H9 (cell line): ENCODE measurements around the gene CST6. TPM values are rescaled to one million over a fixed set of nuclear protein-coding genes. Genes with fewer than 3 reads are reported as not detected.

Experiments
- DNase-seq: peaks from one replicate; pipeline ENCODE4 v3.0.0-alpha.2; 2017
- H2AFZ ChIP-seq: one replicate; pipeline ENCODE4 v1.6.1; 2013; ENCODE audit warnings: mild to moderate bottlenecking, low read length, control low read depth, moderate library complexity
- H2AK5ac ChIP-seq: 2 replicates; pipeline ENCODE4 v1.6.1; 2013; ENCODE audit warnings: low read length, control low read depth, mixed read lengths; ENCODE audit not compliant: insufficient read length
- H2BK120ac ChIP-seq: one replicate; pipeline ENCODE4 v1.6.1; 2013; ENCODE audit warnings: low read depth, mild to moderate bottlenecking, low read length, control low read depth, inconsistent platforms; ENCODE audit not compliant: poor library complexity, severe bottlenecking
- H2BK12ac ChIP-seq: 2 replicates; pipeline ENCODE4 v1.6.1; 2013; ENCODE audit warnings: low read length, control low read depth, mixed read lengths, low read depth; ENCODE audit not compliant: insufficient read length
- H2BK15ac ChIP-seq: 2 replicates; pipeline ENCODE4 v1.6.1; 2013; ENCODE audit warnings: low read depth, low read length, control low read depth
- H2BK20ac ChIP-seq: one replicate; pipeline ENCODE4 v1.6.1; 2013; ENCODE audit warnings: low read depth, mild to moderate bottlenecking, low read length, control low read depth, inconsistent platforms; ENCODE audit not compliant: poor library complexity, severe bottlenecking
- H2BK5ac ChIP-seq: 2 replicates; pipeline ENCODE4 v1.6.1; 2013; ENCODE audit warnings: low read length, control low read depth, mixed read lengths; ENCODE audit not compliant: insufficient read length
- H3K14ac ChIP-seq: 2 replicates; pipeline ENCODE4 v1.6.1; 2013; ENCODE audit warnings: low read length, control low read depth; ENCODE audit not compliant: insufficient read depth
- H3K18ac ChIP-seq: 2 replicates; pipeline ENCODE4 v1.6.1; 2013; ENCODE audit warnings: low read depth, mild to moderate bottlenecking, mixed read lengths, low read length, control low read depth; ENCODE audit not compliant: insufficient read length
- H3K23ac ChIP-seq: 2 replicates; pipeline ENCODE4 v1.6.1; 2013; ENCODE audit warnings: low read length, control low read depth, mixed read lengths, low read depth; ENCODE audit not compliant: insufficient read length
- H3K23me2 ChIP-seq: 2 replicates; pipeline ENCODE4 v1.6.1; 2013; ENCODE audit warnings: low read depth, mild to moderate bottlenecking, mixed read lengths, low read length, control low read depth; ENCODE audit not compliant: insufficient read length, poor library complexity, severe bottlenecking
- H3K27ac ChIP-seq: 2 replicates; pipeline ENCODE4 v1.5.1; 2013; ENCODE audit warnings: low read length, control low read depth, mixed read lengths, low read depth; ENCODE audit not compliant: insufficient read length
- H3K27me3 ChIP-seq: 2 replicates; pipeline ENCODE4 v1.6.1; 2013; ENCODE audit warnings: low read length, control low read depth, inconsistent platforms; ENCODE audit not compliant: insufficient read depth
- H3K4ac ChIP-seq: 2 replicates; pipeline ENCODE4 v1.6.1; 2013; ENCODE audit warnings: low read depth, mild to moderate bottlenecking, control low read depth, inconsistent platforms, low read length, moderate library complexity
- H3K4me1 ChIP-seq: 2 replicates; pipeline ENCODE4 v1.6.1; 2013; ENCODE audit warnings: low read length, control low read depth, inconsistent platforms; ENCODE audit not compliant: insufficient read depth
- H3K4me2 ChIP-seq: 2 replicates; pipeline ENCODE4 v1.6.1; 2013; ENCODE audit warnings: low read length, control low read depth, mixed read lengths; ENCODE audit not compliant: insufficient read length, insufficient read depth
- H3K56ac ChIP-seq: 2 replicates; pipeline ENCODE4 v1.6.1; 2013; ENCODE audit warnings: low read depth, mild to moderate bottlenecking, mixed read lengths, low read length, control low read depth; ENCODE audit not compliant: insufficient read length
- H3K79me1 ChIP-seq: 2 replicates; pipeline ENCODE4 v1.6.1; 2013; ENCODE audit warnings: low read depth, mild to moderate bottlenecking, moderate library complexity, low read length, control low read depth, inconsistent platforms; ENCODE audit not compliant: insufficient read depth, poor library complexity, severe bottlenecking
- H3K79me2 ChIP-seq: 2 replicates; pipeline ENCODE4 v1.6.1; 2013; ENCODE audit warnings: low read length, control low read depth, inconsistent platforms; ENCODE audit not compliant: insufficient read depth
- H3K9ac ChIP-seq: 2 replicates; pipeline ENCODE4 v1.6.1; 2013; ENCODE audit warnings: low read length, control low read depth, mixed read lengths; ENCODE audit not compliant: insufficient read length; ENCODE audit errors: extremely low read depth
- H3K9me3 ChIP-seq: one replicate; pipeline ENCODE4 v1.6.1; 2013; ENCODE audit warnings: low read depth, low read length, inconsistent platforms; ENCODE audit not compliant: control insufficient read depth
- H3T11ph ChIP-seq: one replicate; pipeline ENCODE4 v1.6.1; 2013; ENCODE audit warnings: mild to moderate bottlenecking, low read length, control low read depth, inconsistent platforms
- H4K20me1 ChIP-seq: one replicate; pipeline ENCODE4 v1.6.1; 2013; ENCODE audit not compliant: control insufficient read depth, insufficient read length, insufficient read depth
- H4K5ac ChIP-seq: 2 replicates; pipeline ENCODE4 v1.6.1; 2013; ENCODE audit warnings: low read depth, mild to moderate bottlenecking, mixed read lengths, low read length, control low read depth; ENCODE audit not compliant: insufficient read length
- H4K8ac ChIP-seq: replicated peaks from 2 replicates; pipeline ENCODE4 v1.6.1; 2013; ENCODE audit warnings: low read length, control low read depth, mixed read lengths, low read depth; ENCODE audit not compliant: insufficient read length
- H4K91ac ChIP-seq: 2 replicates; pipeline ENCODE4 v1.6.1; 2013; ENCODE audit warnings: low read depth, mild to moderate bottlenecking, moderate library complexity, mixed read lengths, low read length, control low read depth; ENCODE audit not compliant: insufficient read length
- H3K27ac Mint-ChIP-seq, 3 experiments: 2 replicates in 2 of 3; 3 replicates in 1 of 3; pipeline ENCODE4 v1.8.0; 2020 to 2021; ENCODE audit warnings: mixed read lengths in 3 of 3, mild to moderate bottlenecking in 1 of 3, moderate library complexity in 1 of 3
- H3K27me3 Mint-ChIP-seq: 2 replicates; pipeline ENCODE4 v1.8.0; 2021; ENCODE audit warnings: low read depth, mild to moderate bottlenecking, moderate library complexity, mixed read lengths
- H3K36me3 Mint-ChIP-seq, 3 experiments: 2 replicates in 2 of 3; 3 replicates in 1 of 3; pipeline ENCODE4 v1.8.0; 2020 to 2021; ENCODE audit warnings: low read depth in 3 of 3, mixed read lengths in 3 of 3; ENCODE audit not compliant: insufficient read depth in 1 of 3
- H3K4me1 Mint-ChIP-seq, 2 experiments: 2 replicates each; pipeline ENCODE4 v1.8.0; 2020; ENCODE audit warnings: mixed read lengths in 2 of 2
- H3K4me3 Mint-ChIP-seq, 2 experiments: 2 replicates in 1 of 2; 3 replicates in 1 of 2; pipeline ENCODE4 v1.8.0; 2020 to 2021; ENCODE audit warnings: mild to moderate bottlenecking in 2 of 2, mixed read lengths in 2 of 2, moderate library complexity in 1 of 2
- H3K9me3 Mint-ChIP-seq, 2 experiments: 2 replicates in 1 of 2; 3 replicates in 1 of 2; pipeline ENCODE4 v1.8.0; 2020; ENCODE audit warnings: mild to moderate bottlenecking in 2 of 2, mixed read lengths in 2 of 2, moderate library complexity in 1 of 2
- WGBS: extraction: QIAGEN DNeasy Blood & Tissue Kit; methylation state at CpG from one replicate; pipeline ENCODE4 v1.1.7; 2013; ENCODE audit warnings: missing lambda C conversion rate, low lambda C conversion rate, mixed read lengths; ENCODE audit not compliant: insufficient read length; ENCODE audit errors: extremely low coverage; 5-methylcytosine and 5-hydroxymethylcytosine counted together
- total RNA-seq: library from RNA; stranded (reverse); gene quantifications from 2 replicates; pipeline ENCODE4 v1.2.1, GENCODE V29; 2021
- TF ChIP-seq, protein P1 (sequence below): fragments of 200-600 bp; sonication (generic); conservative IDR thresholded peaks from 3 replicates; pipeline ENCODE4 v1.8.0; 2021; ENCODE audit warnings: antibody characterized with exemption, mild to moderate bottlenecking

CST6 gene
- total RNA-seq, 1 experiment from 2014 or later: not detected

DNA sequence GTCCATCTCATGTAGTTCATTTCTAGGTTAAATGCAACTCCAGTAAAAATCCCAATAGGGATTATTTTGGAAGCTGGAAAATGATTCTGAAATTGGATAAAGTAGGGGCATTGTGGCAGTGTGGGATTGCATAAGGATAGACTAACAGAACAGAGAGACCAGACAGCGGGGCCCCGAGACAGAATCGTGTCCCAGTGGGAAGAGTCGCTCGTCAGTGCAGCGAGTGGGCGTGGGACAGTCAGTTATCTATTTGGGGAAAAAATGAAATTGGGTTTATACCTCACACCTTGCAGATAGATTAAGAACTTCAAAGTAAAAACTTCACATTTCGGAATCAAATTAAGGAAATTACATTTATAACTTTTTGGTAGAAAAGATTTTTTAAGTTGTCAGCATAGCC lies 39.7 kb upstream of the CST6 start:
- H2BK20ac ChIP-seq: no peak overlapping the region
- H4K20me1 ChIP-seq: no peaks in the 10 kb centered on the region
- H2BK15ac ChIP-seq: no peak overlapping the region
- Mint-ChIP-seq H3K36me3 (peaks cover 44 to 73% (median 72%) of the 10 kb centered on the region in 3 experiments), H3K9me3 (no peaks in the 10 kb centered on the region), H3K4me3 (no peak overlapping the region), H3K4me1 (peaks cover 5 to 6% of the 10 kb centered on the region in 2 experiments), H3K27me3 (no peaks in the 10 kb centered on the region), H3K27ac (no peak overlapping the region; a peak in 1 of 7 replicates)
- no peak overlapping the region for H2BK120ac ChIP-seq
- H3K23me2 ChIP-seq: no peaks in the 10 kb centered on the region
- no peak overlapping the region for H3K14ac ChIP-seq
- no peaks in the 10 kb centered on the region for H3K4me1 ChIP-seq
- H3K18ac ChIP-seq: no peak overlapping the region
- no peak overlapping the region for H2BK12ac ChIP-seq
- H3T11ph ChIP-seq: no peak overlapping the region
- no peaks in the 10 kb centered on the region for H3K79me2 ChIP-seq
- no peak for DNase-seq
- H3K56ac ChIP-seq: no peak overlapping the region
- no peaks in the 10 kb centered on the region for H3K9me3 ChIP-seq
- H3K27me3 ChIP-seq: no peaks in the 10 kb centered on the region
- no peak overlapping the region for H3K23ac ChIP-seq
- no peak overlapping the region for H3K27ac ChIP-seq
- H2AK5ac ChIP-seq: no peak overlapping the region
- no peak overlapping the region for H2AFZ ChIP-seq
- H3K79me1 ChIP-seq: no peaks in the 10 kb centered on the region
- no CpG with 5 or more reads among the region's 8 CpGs for WGBS
- no peak overlapping the region for H3K9ac ChIP-seq
- no peak overlapping the region for H3K4ac ChIP-seq
- TF ChIP-seq, protein P1, sequence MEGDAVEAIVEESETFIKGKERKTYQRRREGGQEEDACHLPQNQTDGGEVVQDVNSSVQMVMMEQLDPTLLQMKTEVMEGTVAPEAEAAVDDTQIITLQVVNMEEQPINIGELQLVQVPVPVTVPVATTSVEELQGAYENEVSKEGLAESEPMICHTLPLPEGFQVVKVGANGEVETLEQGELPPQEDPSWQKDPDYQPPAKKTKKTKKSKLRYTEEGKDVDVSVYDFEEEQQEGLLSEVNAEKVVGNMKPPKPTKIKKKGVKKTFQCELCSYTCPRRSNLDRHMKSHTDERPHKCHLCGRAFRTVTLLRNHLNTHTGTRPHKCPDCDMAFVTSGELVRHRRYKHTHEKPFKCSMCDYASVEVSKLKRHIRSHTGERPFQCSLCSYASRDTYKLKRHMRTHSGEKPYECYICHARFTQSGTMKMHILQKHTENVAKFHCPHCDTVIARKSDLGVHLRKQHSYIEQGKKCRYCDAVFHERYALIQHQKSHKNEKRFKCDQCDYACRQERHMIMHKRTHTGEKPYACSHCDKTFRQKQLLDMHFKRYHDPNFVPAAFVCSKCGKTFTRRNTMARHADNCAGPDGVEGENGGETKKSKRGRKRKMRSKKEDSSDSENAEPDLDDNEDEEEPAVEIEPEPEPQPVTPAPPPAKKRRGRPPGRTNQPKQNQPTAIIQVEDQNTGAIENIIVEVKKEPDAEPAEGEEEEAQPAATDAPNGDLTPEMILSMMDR: no peak
- no peak overlapping the region for H4K91ac ChIP-seq
- no peak overlapping the region for H4K5ac ChIP-seq
- no peak overlapping the region for H2BK5ac ChIP-seq
- H3K4me2 ChIP-seq: no peak overlapping the region
- H4K8ac ChIP-seq: no peak overlapping the region
